Endothelial cell of umbilical vein (primary cell): ENCODE data around the gene ARHGAP15. TPM values are rescaled to one million over a fixed set of nuclear protein-coding genes. Genes with fewer than 3 reads are reported as not detected.

Source experiments
- BruUV-seq: library from RNA; stranded (reverse); fragments of 400-500 nt; replicated peaks from 2 replicates; lab custom pipeline; 2021; lab: Mats Ljungman, UMichigan
- CTCF ChIA-PET: fragments of 300-600, 350-600 bp; sonication (Branson Sonifier 250); formaldehyde crosslinking; loops from one replicate; lab custom pipeline; 2021; ENCODE audit warnings: antibody characterized with exemption, inconsistent platforms; lab: Charles Lee
- POLR2A ChIA-PET: fragments of 300-600, 350-600 bp; sonication (Branson Sonifier 250); formaldehyde crosslinking; loops from one replicate; lab custom pipeline; 2021; ENCODE audit warnings: antibody characterized with exemption, inconsistent platforms; lab: Charles Lee
- DNase-seq: peaks from one replicate; pipeline ENCODE4 v3.0.0-alpha.2; 2011; ENCODE audit warnings: low read depth, low spot score
- FAIRE-seq: peaks from 2 replicates; lab custom pipeline; 2011; peaks lifted over from hg19 to GRCh38; lab: Jason Lieb, UNC
- H2AFZ ChIP-seq: 2 replicates; pipeline ENCODE4 v1.6.0; 2012; ENCODE audit warnings: low read depth, low read length, control low read depth, inconsistent platforms
- H3K27ac ChIP-seq: 2 replicates; pipeline ENCODE4 v1.5.1; 2011; ENCODE audit warnings: low read depth, mild to moderate bottlenecking, control low read depth, low read length, moderate library complexity; ENCODE audit not compliant: insufficient read depth
- H3K27me3 ChIP-seq, 2 experiments: 2 replicates each; pipeline versions ENCODE4 v1.6.0 to v1.6.1; 2011; ENCODE audit warnings: low read length in 2 of 2, mixed read lengths in 1 of 2; ENCODE audit not compliant: control insufficient read depth in 2 of 2, insufficient read depth in 2 of 2
- H3K36me3 ChIP-seq, 2 experiments: 2 replicates in 1 of 2; 3 replicates in 1 of 2; pipeline ENCODE4 v1.5.1; 2011; ENCODE audit warnings: low read length in 2 of 2, mild to moderate bottlenecking in 1 of 2, moderate library complexity in 1 of 2; ENCODE audit not compliant: control insufficient read depth in 2 of 2, insufficient read depth in 2 of 2; ENCODE audit errors: extremely low read depth in 1 of 2
- H3K4me1 ChIP-seq: 3 replicates; pipeline ENCODE4 v1.5.1; 2011; ENCODE audit warnings: mild to moderate bottlenecking, low read length; ENCODE audit not compliant: control insufficient read depth, insufficient read depth; ENCODE audit errors: extremely low read depth
- H3K4me2 ChIP-seq: 2 replicates; pipeline ENCODE4 v1.6.1; 2011; ENCODE audit warnings: low read length, control low read depth, mixed read lengths; ENCODE audit not compliant: insufficient read depth
- H3K4me3 ChIP-seq, 3 experiments: fragments of 200-600 bp in 1 of 3; sonication (generic), shearing (Covaris generic) in 1 of 3; replicated peaks in 1 of 3; 2 replicates each; pipeline ENCODE4 v1.5.1; 2011 to 2016; ENCODE audit warnings: control low read depth in 3 of 3, low read length in 3 of 3, mild to moderate bottlenecking in 2 of 3, inconsistent platforms in 1 of 3, low read depth in 1 of 3, moderate library complexity in 1 of 3; ENCODE audit not compliant: insufficient read depth in 1 of 3
- H3K79me2 ChIP-seq: 2 replicates; pipeline ENCODE4 v1.6.0; 2012; ENCODE audit warnings: low read length, inconsistent platforms; ENCODE audit not compliant: control insufficient read depth, insufficient read depth
- H3K9ac ChIP-seq: replicated peaks from 2 replicates; pipeline ENCODE3; 2011; ENCODE audit warnings: low read length, control low read depth; ENCODE audit not compliant: insufficient read depth; ENCODE audit errors: extremely low read depth
- H3K9me1 ChIP-seq: replicated peaks from 3 replicates; pipeline ENCODE4 v1.6.0; 2011; ENCODE audit warnings: mild to moderate bottlenecking, low read length; ENCODE audit not compliant: control insufficient read depth, insufficient read depth; ENCODE audit errors: extremely low read depth
- H3K9me3 ChIP-seq: replicated peaks from 2 replicates; pipeline ENCODE4 v1.5.1; 2012; ENCODE audit warnings: low read length, inconsistent platforms; ENCODE audit not compliant: control insufficient read depth, insufficient read depth
- H4K20me1 ChIP-seq: replicated peaks from 2 replicates; pipeline ENCODE3; 2011; ENCODE audit warnings: mild to moderate bottlenecking, low read length; ENCODE audit not compliant: control insufficient read depth, insufficient read depth; ENCODE audit errors: extremely low read depth
- CTCF ChIP-seq, 2 donors: IDR thresholded peaks; 1 replicate in 1 of 2; 2 replicates in 1 of 2; pipeline ENCODE4 v1.5.1; 2011; ENCODE audit warnings: low read length in 2 of 2, mild to moderate bottlenecking in 2 of 2, moderate library complexity in 2 of 2, control low read depth in 1 of 2, inconsistent platforms in 1 of 2, low read depth in 1 of 2; ENCODE audit not compliant: insufficient read depth in 1 of 2; ENCODE audit errors: extremely low read depth in 1 of 2
- GATA2 ChIP-seq: IDR thresholded peaks from 2 replicates; pipeline ENCODE4 v1.7.0; 2011; ENCODE audit warnings: low read depth, mild to moderate bottlenecking, moderate library complexity, mixed read lengths, low read length; ENCODE audit not compliant: insufficient read length, insufficient read depth
- MYC ChIP-seq: IDR thresholded peaks from one replicate; pipeline ENCODE4 v1.6.1; 2011; ENCODE audit warnings: mild to moderate bottlenecking, low read depth, low read length
- dilution Hi-C: fragments of 300-500 bp; cut with MboI; formaldehyde crosslinking; loops from one replicate; pipeline ENCODE4 v1.15.0; 2019; ENCODE audit warnings: low sequenced_read_pairs; ENCODE audit not compliant: extremely low pct_ligation_motif_present
- intact Hi-C: fragments of 100-400 bp; cut with micrococcal nuclease; formaldehyde crosslinking; loops from one replicate; pipeline ENCODE4 v1.10.0; 2022
- polyA plus RNA-seq, 4 experiments: library from polyadenylated mRNA; depleted of rRNA in 3 of 4; stranded (reverse) in 3 of 4; unstranded in 1 of 4; fragments of >200 nt; gene quantifications; 2 replicates each; pipeline versions ENCODE4 v1.2.1 to v1.2.3, GENCODE V29; 2011 to 2012; ENCODE audit warnings: missing spikeins in 1 of 4
- total RNA-seq: library from RNA; stranded (reverse); gene quantifications from 2 replicates; pipeline ENCODE4 v1.2.3, GENCODE V29; 2021

Gene ARHGAP15
- total and polyA plus RNA-seq, 2 donors (not counting 3 experiments of a cell fraction or from before 2014, with no cell fraction given), result not detected

DNA sequence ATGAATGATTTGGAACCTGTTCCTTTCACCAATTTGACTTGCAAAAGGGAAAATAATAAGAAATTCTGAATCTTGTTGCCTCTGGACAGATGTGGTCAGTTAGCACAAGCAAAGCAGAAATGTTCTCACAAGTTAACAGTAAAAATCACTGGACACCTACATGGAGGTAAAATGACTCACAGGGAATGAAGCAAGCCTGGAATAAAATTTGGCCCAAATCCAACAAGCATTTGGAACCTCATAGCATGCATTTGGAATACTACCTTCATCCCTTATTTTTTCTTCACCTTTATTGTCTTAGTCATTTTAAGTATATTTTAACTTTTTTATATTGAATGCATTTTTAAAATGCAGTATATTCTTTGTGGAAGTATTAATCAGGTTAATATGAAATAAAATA, 602.9 kb downstream of the ARHGAP15 start:
- POLR2A ChIA-PET, result no interaction called here
- dilution Hi-C loops, result no loop called here

DNA sequence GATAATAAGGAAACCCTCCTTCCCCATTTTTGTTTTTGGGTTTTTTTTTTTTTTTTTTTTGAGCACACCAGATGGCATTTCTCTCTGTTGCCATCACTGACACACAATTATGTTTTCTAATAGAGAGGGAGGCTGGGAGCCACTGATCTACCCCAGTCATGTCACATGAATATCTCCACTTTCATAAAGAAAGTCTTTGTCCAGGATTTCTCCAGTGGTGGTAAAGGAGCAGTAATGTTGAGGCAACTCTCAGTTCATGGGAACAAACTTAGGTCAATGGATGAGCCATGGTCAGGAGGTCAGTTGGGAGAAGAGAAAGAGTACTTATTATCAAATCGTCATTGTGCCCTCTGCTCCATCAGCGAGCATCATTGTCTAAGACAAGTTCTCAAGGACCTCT, 603.7 kb downstream of the ARHGAP15 start:
- dilution Hi-C loops (no loop called here), intact Hi-C loops (no loop called here)
- no peak overlapping the region for H3K4me2 ChIP-seq
- H3K9me1 ChIP-seq, result no peaks in the 10 kb centered on the region
- no peak for TF ChIP-seq GATA2
- TF ChIP-seq MYC, result no peak
- no peak for TF ChIP-seq CTCF (IDR thresholded peaks at IDR 0.05; ENCODE audit: extremely low read depth in 1 of 2, insufficient read depth in 1 of 2, low read depth in 1 of 2, low read length in 2 of 2)
- ChIA-PET CTCF (no interaction called here), POLR2A (no interaction called here)
- H3K4me1 ChIP-seq, result no peaks in the 10 kb centered on the region
- no peaks in the 10 kb centered on the region for H3K79me2 ChIP-seq
- H3K27ac ChIP-seq, result no peak overlapping the region
- no peak overlapping the region for H3K4me3 ChIP-seq
- BruUV-seq, result no TSS peak
- H3K36me3 ChIP-seq, result no peaks in the 10 kb centered on the region
- no peaks in the 10 kb centered on the region for H4K20me1 ChIP-seq
- no peak overlapping the region for H2AFZ ChIP-seq
- H3K27me3 ChIP-seq, result peaks cover 0 to 3% of the 10 kb centered on the region in 2 experiments
- FAIRE-seq (no peak), DNase-seq (no peak)
- H3K9me3 ChIP-seq, result no peaks in the 10 kb centered on the region
- no peak overlapping the region for H3K9ac ChIP-seq

More for the DNA sequence above, 602.9 kb downstream of the ARHGAP15 start:
- no peak for FAIRE-seq
- Histone ChIP-seq H4K20me1 (no peaks in the 10 kb centered on the region), H3K9me3 (no peaks in the 10 kb centered on the region), H2AFZ (no peak overlapping the region), H3K79me2 (no peaks in the 10 kb centered on the region), H3K4me2 (no peak overlapping the region), H3K27me3 (peaks cover 0 to 3% of the 10 kb centered on the region in 2 experiments), H3K9me1 (no peaks in the 10 kb centered on the region), H3K27ac (no peak overlapping the region), H3K36me3 (no peaks in the 10 kb centered on the region), H3K4me1 (no peaks in the 10 kb centered on the region), H3K9ac (no peak overlapping the region), H3K4me3 (no peak overlapping the region)
- BruUV-seq, result no TSS peak
- DNase-seq, result no peak
- CTCF ChIA-PET, result no interaction called here
- no peak for TF ChIP-seq GATA2
- intact Hi-C loops, result no loop called here
